Stimulated activated naive CD8-positive, alpha-beta T cell treated with anti-CD3 and anti-CD28 coated beads, Interleukin-15, Interleukin-2, amounts not matched to agents 100 ng/mL and 50 ng/mL, for 24 hours (primary cell): ENCODE data around the gene DOCK2.

Source experiments
- H3K27ac Mint-ChIP-seq: one replicate; pipeline ENCODE4 v1.8.0; 2021; ENCODE audit warnings: mild to moderate bottlenecking, mixed read lengths
- H3K27me3 Mint-ChIP-seq: one replicate; pipeline ENCODE4 v1.8.0; 2021; ENCODE audit warnings: mixed read lengths
- H3K36me3 Mint-ChIP-seq: one replicate; pipeline ENCODE4 v1.8.0; 2021; ENCODE audit warnings: low read depth, mixed read lengths
- H3K4me1 Mint-ChIP-seq: one replicate; pipeline ENCODE4 v1.8.0; 2021; ENCODE audit warnings: low read depth, mixed read lengths
- H3K4me3 Mint-ChIP-seq: one replicate; pipeline ENCODE4 v1.8.0; 2021; ENCODE audit warnings: mild to moderate bottlenecking, mixed read lengths
- H3K9me3 Mint-ChIP-seq: one replicate; pipeline ENCODE4 v1.8.0; 2021; ENCODE audit warnings: mixed read lengths

The DOCK2 gene

DNA sequence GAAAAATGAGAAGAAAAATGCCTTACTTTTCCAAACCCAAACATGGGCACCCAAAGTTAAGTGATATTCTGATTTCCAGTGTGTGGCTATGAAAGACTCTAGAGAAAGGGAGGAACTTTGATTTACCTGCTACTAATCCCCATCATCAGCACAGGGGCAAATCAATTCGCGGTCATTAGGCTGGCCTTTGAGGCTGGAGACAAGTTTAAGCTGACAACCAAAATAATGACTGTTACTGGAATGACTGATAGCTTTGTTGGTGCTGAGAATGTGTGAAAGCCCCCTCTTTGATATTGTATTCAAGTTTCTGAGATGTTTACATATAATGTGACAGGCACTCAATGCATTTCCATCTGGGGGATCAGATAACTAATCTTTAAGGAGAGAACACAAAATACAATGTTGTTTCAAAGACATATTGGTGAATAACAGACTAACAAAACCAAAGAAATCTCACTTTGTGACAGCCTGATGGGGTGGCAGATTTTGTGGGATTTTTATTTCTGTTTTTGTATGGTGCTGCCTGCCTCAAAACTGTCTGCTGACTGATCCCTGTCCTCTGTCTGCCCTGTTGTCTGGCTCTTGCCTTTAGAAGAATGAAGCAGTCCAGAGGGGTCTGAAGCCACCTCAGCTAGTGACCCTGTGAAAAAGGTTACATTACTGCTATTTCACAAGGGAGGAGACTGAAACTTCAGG, 355.9 kb downstream of the DOCK2 start:
- no peak overlapping the region for H3K4me3 Mint-ChIP-seq
- H3K36me3 Mint-ChIP-seq, result peaks cover 65% of the 10 kb centered on the region
- H3K27me3 Mint-ChIP-seq, result no peaks in the 10 kb centered on the region
- H3K27ac Mint-ChIP-seq, result no peak overlapping the region
- H3K4me1 Mint-ChIP-seq, result no peaks in the 10 kb centered on the region
- no peaks in the 10 kb centered on the region for H3K9me3 Mint-ChIP-seq

DNA sequence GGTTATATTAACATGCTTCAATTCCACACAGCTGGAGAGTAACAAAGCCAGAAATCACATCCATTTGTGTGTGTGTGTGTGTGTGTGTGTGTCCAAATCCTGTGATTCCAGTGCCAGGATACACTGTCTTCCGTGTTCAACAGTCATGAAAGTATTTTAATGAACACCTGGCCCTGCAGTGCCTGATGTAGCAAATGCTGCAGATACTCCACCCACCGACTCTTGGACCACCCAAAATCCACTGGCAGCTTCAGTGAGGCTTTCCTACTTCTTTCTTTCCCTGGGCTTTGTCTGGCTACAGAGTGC, 356.4 kb downstream of the DOCK2 start:
- Mint-ChIP-seq H3K9me3 (no peaks in the 10 kb centered on the region), H3K36me3 (peaks cover 70% of the 10 kb centered on the region), H3K4me1 (no peaks in the 10 kb centered on the region), H3K27ac (no peak overlapping the region), H3K4me3 (no peak overlapping the region), H3K27me3 (no peaks in the 10 kb centered on the region)

DNA sequence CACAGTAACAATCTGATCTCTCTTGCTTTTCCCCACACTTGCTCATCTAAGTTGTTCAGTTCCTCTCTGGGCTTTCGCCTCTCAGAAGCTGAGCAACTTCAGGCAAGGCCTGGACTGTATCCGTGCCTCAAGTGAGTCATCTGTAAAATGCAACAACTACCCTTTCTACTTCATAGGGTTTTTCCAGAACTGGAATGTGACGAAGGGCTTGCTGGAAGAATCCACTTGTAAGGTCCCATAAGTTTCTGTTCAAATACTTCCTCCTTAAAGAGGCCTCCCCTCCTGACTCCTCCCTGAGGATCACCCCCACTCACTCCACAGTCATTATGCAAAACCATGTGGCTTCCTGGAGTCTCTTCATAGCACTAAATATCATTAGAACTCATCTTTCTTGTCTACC, 360.7 kb downstream of the DOCK2 start:
- Mint-ChIP-seq H3K36me3 (peaks cover 77% of the 10 kb centered on the region), H3K4me3 (no peak overlapping the region), H3K27me3 (no peaks in the 10 kb centered on the region), H3K27ac (no peak overlapping the region), H3K4me1 (no peaks in the 10 kb centered on the region), H3K9me3 (no peaks in the 10 kb centered on the region)

DNA sequence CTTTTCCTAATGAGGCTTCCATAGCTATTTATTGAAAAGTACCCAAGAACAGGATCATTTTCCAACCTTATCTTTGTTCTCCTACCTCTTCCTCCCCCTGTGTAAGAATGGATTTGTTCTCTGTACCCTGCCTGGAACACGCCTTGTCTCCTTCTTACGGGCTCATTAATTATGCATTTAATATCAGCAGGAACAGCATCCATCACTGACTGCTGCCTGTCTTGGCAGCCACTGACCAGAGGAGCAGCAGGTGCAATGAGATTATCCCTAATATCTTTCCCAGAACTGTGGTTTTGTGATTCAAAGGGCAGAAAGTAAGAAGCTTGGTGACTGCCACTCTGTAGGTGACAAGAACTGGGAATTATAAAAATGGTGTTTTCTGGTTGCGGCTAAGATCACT, 362.5 kb downstream of the DOCK2 start:
- Mint-ChIP-seq H3K9me3 (peaks cover 3% of the 10 kb centered on the region), H3K36me3 (peaks cover 77% of the 10 kb centered on the region), H3K27ac (no peak overlapping the region), H3K27me3 (no peaks in the 10 kb centered on the region), H3K4me1 (no peaks in the 10 kb centered on the region), H3K4me3 (no peak overlapping the region)

DNA sequence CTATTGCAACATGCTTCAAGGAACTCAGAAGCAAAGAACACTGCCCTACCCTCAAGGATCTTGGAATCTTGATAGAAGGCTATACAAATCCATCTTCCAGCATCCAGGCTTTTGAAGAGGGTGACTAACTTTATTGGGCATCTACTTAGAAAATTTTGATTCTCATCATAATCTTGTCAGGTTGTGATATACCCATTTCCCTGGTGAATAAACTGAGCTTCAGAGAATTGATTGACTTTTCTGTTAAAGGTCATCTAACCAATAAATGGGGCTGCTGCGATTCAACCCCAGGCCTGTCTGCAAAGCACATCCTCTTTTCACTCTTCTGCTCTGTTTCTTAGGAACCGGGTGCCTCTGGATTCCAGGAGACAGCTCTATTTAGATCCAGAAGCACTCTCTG, 363.1 kb downstream of the DOCK2 start:
- no peaks in the 10 kb centered on the region for H3K27me3 Mint-ChIP-seq
- H3K27ac Mint-ChIP-seq, result no peak overlapping the region
- H3K4me1 Mint-ChIP-seq, result no peaks in the 10 kb centered on the region
- peaks cover 3% of the 10 kb centered on the region for H3K9me3 Mint-ChIP-seq
- peaks cover 74% of the 10 kb centered on the region for H3K36me3 Mint-ChIP-seq
- no peak overlapping the region for H3K4me3 Mint-ChIP-seq

DNA sequence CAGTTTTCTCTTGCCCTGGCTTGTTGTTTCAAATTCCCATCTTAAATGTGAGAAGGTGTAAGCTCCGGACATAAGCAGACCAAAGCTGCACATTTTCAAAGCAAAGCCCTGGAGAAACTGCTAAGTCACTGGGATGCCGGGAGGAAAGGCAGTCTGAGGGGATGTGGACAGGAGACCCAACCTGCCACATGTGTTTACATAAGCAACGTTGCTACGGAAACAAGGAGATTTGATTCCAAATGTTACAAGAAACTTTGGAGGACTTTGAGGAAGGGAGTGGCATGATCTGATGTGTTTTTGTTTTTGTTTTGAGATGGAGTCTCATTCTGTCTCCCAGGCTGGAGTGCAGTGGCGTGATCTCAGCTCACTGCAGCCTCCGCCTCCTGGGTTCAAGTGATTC, 368.9 kb downstream of the DOCK2 start:
- Mint-ChIP-seq H3K4me1 (no peaks in the 10 kb centered on the region), H3K27me3 (no peaks in the 10 kb centered on the region), H3K36me3 (peaks cover 72% of the 10 kb centered on the region), H3K27ac (no peak overlapping the region), H3K4me3 (no peak overlapping the region), H3K9me3 (peaks cover 3% of the 10 kb centered on the region)

DNA sequence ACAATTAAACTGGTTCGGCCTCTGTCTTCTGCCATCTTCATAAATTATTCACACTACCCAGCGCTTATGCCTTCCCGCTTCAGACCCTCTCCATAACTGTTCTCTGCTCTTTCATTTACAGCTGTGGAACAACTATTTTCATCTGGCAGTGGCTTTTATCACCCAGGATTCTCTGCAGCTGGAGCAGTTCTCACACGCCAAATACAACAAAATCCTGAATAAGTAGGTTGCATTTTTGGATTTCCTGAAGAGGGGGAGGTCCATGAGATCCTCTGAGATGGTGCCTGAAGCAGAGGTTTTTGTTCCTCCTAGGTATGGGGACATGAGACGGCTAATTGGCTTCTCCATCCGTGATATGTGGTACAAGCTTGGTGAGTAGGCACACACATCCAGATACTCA, 371.3 kb downstream of the DOCK2 start:
- H3K36me3 Mint-ChIP-seq, result peaks cover 66% of the 10 kb centered on the region
- H3K4me3 Mint-ChIP-seq, result no peak overlapping the region
- no peaks in the 10 kb centered on the region for H3K27me3 Mint-ChIP-seq
- no peaks in the 10 kb centered on the region for H3K4me1 Mint-ChIP-seq
- no peak overlapping the region for H3K27ac Mint-ChIP-seq
- peaks cover 3% of the 10 kb centered on the region for H3K9me3 Mint-ChIP-seq

DNA sequence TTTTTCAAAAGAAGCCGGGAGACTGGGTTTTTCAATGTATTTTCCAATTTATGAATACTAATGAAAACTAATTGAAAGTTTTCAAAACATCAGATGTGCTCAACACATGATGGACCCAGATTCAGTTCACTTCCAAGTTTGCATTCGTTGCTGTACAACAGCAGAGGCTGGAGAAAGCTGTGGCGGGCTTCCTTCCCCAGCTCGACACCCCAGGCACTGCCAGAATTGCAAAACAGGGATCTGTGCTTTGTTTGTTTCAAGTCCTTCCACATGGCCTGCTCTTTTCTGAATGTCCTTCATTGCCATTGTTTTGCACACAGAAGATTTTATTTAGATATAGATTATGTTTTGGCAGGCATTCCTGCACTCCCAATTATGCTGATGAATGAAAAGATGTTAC, 373.5 kb downstream of the DOCK2 start:
- H3K36me3 Mint-ChIP-seq, result peaks cover 57% of the 10 kb centered on the region
- no peaks in the 10 kb centered on the region for H3K4me1 Mint-ChIP-seq
- no peaks in the 10 kb centered on the region for H3K9me3 Mint-ChIP-seq
- no peak overlapping the region for H3K27ac Mint-ChIP-seq
- H3K4me3 Mint-ChIP-seq, result no peak overlapping the region
- H3K27me3 Mint-ChIP-seq, result no peaks in the 10 kb centered on the region

DNA sequence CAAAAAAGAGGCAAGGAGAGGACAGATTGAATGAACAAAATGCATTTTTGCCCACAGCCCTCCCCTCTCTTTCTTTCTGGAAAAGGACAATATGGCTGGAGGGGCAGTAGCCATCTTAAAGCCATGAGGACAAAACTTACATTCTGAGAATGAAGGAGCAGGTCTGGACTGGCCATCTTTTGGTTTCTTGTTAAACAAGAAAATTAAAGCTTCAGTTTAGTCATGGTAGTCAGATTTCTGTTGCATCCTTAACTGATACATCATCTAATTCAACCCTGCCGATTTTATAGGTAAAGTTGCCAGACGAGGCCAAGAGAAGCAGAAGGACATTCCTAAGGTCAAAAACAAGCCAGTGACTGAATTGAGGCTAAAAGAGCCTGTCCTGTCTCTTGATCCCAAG, 374.7 kb downstream of the DOCK2 start:
- Mint-ChIP-seq H3K36me3 (peaks cover 51% of the 10 kb centered on the region), H3K9me3 (no peaks in the 10 kb centered on the region), H3K27ac (no peak overlapping the region), H3K27me3 (no peaks in the 10 kb centered on the region), H3K4me1 (no peaks in the 10 kb centered on the region), H3K4me3 (no peak overlapping the region)

DNA sequence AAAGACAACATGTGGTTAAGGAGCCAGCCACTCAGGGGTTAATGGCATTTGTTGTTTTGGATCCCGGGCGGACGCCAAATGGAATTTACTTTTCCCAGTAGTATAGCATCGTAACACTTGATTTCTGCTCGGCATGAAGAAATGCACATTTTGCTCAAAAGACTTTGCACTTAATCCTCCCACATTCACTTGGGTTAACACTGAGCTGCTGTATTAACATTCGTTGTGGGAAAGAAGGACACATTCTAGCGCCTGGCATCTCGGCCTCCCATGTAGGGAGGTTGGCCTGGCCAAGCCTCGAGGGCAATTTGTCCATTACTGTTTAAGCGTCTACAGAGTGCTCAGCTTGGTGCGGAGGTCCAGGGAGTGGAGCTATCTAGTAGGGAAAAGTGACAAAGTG, 375.5 kb downstream of the DOCK2 start:
- Mint-ChIP-seq H3K36me3 (peaks cover 48% of the 10 kb centered on the region), H3K27me3 (no peaks in the 10 kb centered on the region), H3K9me3 (no peaks in the 10 kb centered on the region), H3K4me1 (no peaks in the 10 kb centered on the region), H3K4me3 (no peak overlapping the region), H3K27ac (no peak overlapping the region)

DNA sequence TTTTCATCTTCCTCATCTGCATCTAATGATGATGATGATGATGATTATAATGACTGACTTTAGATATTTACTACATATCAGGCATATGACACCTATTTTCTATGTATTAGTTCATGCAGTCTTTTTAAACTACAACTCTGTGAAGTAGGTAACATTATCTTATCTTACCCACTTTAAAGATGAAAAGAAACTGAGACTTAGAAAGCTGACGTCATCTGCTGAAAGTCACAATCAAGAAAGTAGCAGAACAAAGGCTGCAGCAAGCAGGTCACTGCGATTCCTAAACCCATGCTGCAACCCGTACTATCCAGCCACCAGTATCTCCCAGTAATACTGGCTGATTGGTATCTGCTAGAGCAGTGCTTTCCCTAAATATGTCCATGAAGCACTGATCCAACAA, 383.3 kb downstream of the DOCK2 start:
- Mint-ChIP-seq H3K27ac (no peak overlapping the region), H3K4me3 (no peak overlapping the region), H3K27me3 (no peaks in the 10 kb centered on the region), H3K9me3 (no peaks in the 10 kb centered on the region), H3K4me1 (no peaks in the 10 kb centered on the region), H3K36me3 (peaks cover 44% of the 10 kb centered on the region)

DNA sequence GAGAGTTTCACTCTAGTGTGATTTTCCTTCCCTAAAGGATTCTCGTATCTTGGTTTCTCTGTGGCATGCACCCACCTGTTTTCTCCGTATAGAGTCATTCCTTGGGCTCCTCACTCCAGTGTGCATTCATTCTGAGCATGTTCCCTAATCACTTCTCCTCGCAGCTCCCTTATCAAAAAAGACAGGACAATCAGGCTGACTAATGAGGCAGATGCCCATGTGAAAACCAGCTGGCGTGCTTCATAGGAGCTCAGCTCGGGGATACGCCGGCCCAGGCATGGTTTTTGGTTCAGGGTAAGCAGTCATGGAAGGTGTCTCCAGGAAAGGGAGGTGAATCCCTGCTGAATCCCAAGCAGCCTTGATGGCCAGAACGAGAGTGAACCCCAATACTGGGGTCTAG, 384.4 kb downstream of the DOCK2 start:
- Mint-ChIP-seq H3K9me3 (no peaks in the 10 kb centered on the region), H3K36me3 (peaks cover 53% of the 10 kb centered on the region), H3K4me3 (no peak overlapping the region), H3K27me3 (no peaks in the 10 kb centered on the region), H3K27ac (no peak overlapping the region), H3K4me1 (no peaks in the 10 kb centered on the region)

DNA sequence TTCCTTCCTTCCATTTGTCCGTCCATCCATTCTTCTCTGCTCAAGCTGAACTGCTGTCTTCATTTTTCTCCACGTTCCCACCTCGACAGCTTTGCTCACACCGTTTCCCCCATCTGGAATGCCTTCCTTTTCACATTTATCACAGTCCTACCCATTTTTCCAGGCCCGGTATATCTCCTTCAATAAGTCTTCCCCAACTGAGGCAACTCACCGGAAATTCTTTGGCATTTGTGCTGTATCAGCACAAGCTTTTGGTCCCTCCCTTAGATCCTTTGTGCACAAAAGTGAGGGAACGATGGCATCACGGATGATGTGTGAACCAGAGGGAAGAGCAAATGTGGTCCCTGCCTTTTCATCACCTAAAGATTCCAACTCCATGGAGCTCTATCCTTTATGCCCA, 388.8 kb downstream of the DOCK2 start:
- peaks cover 62% of the 10 kb centered on the region for H3K36me3 Mint-ChIP-seq
- no peak overlapping the region for H3K4me3 Mint-ChIP-seq
- no peaks in the 10 kb centered on the region for H3K27me3 Mint-ChIP-seq
- H3K4me1 Mint-ChIP-seq, result no peaks in the 10 kb centered on the region
- H3K27ac Mint-ChIP-seq, result no peak overlapping the region
- H3K9me3 Mint-ChIP-seq, result no peaks in the 10 kb centered on the region

DNA sequence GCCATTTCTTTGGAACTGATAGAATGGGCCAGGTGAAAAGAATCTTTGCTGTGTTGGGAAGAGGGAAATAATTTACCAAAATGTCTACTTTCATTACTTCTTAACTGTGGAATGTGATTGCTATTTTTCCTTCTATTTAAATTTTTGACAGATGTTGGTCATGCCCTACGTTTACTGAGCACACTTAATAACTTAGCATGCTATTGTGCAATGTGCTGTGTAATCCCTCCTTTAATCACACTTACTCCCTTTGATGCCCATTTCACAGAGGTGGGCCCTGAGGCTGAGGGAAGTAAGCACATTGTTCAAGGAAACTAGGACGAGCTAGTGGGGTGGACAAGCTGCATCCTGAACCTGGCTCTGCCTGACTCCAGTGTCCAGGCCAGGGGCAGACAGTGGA, 391.0 kb downstream of the DOCK2 start:
- H3K4me3 Mint-ChIP-seq, result no peak overlapping the region
- H3K4me1 Mint-ChIP-seq, result no peaks in the 10 kb centered on the region
- no peaks in the 10 kb centered on the region for H3K9me3 Mint-ChIP-seq
- no peaks in the 10 kb centered on the region for H3K27me3 Mint-ChIP-seq
- peaks cover 63% of the 10 kb centered on the region for H3K36me3 Mint-ChIP-seq
- no peak overlapping the region for H3K27ac Mint-ChIP-seq

DNA sequence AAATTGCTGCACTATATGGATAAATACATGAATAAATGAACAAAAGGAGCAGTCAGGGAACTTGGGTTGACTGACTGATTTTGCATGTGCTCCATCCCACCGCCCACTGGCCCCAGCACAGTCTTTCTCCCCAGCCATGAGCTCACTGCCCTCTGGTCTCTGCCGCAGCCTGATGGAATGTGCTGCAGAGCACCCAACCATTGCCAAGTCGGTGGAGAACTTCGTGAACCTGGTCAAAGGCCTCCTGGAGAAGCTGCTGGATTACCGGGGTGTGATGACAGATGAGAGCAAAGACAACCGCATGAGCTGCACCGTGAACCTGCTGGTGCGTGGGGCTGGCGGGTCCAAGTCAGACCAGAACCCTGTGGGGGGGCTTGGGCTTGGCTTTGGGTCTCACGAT, 397.2 kb downstream of the DOCK2 start:
- peaks cover 54% of the 10 kb centered on the region for H3K36me3 Mint-ChIP-seq
- no peak overlapping the region for H3K27ac Mint-ChIP-seq
- H3K27me3 Mint-ChIP-seq, result no peaks in the 10 kb centered on the region
- no peaks in the 10 kb centered on the region for H3K9me3 Mint-ChIP-seq
- H3K4me1 Mint-ChIP-seq, result no peaks in the 10 kb centered on the region
- H3K4me3 Mint-ChIP-seq, result no peak overlapping the region

DNA sequence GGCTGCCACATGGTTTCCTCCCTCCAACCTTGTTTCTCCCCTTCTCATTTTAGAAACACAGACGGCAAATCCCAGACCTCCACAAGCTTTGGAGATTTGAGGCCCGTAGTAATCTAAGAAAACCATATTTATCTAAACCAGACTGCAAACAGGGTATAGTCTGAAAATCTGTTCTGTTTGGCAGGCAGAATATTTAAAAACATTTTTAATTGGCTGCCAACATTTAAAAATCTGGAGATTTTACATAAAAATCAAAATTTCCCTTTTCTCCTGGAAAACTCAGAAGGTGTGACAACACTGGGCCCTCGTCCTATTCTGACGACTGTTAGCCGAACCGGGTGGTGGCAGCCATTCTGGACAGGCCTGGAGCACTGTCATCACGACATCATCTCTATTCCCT, 401.2 kb downstream of the DOCK2 start:
- peaks cover 70% of the 10 kb centered on the region for H3K36me3 Mint-ChIP-seq
- H3K4me3 Mint-ChIP-seq, result no peak overlapping the region
- H3K4me1 Mint-ChIP-seq, result no peaks in the 10 kb centered on the region
- no peaks in the 10 kb centered on the region for H3K9me3 Mint-ChIP-seq
- no peak overlapping the region for H3K27ac Mint-ChIP-seq
- H3K27me3 Mint-ChIP-seq, result no peaks in the 10 kb centered on the region
